ENCODE measurements around the gene SLC11A1. TPM values are rescaled to one million over a fixed set of nuclear protein-coding genes. Genes with fewer than 3 reads are reported as not detected.

SLC11A1 gene
- total RNA-seq, 6 donors from 2014 or later = 145 to 3,249 (median 371) TPM

GRCh38 chr2:218430721-218431120 lies 48.6 kb downstream of the SLC11A1 start:
- no peak overlapping the region for H3K4me3 ChIP-seq
- H3K9me3 ChIP-seq = no peaks in the 10 kb centered on the region
- no peak overlapping the region for H3K27ac ChIP-seq
- TF ChIP-seq POLR2AphosphoS5 (IDR thresholded peaks at IDR 0.05) (no peak), POLR2A (IDR thresholded peaks at IDR 0.05) (no peak), EP300 (IDR thresholded peaks at IDR 0.05) (no peak)
- TF ChIP-seq, protein P1, sequence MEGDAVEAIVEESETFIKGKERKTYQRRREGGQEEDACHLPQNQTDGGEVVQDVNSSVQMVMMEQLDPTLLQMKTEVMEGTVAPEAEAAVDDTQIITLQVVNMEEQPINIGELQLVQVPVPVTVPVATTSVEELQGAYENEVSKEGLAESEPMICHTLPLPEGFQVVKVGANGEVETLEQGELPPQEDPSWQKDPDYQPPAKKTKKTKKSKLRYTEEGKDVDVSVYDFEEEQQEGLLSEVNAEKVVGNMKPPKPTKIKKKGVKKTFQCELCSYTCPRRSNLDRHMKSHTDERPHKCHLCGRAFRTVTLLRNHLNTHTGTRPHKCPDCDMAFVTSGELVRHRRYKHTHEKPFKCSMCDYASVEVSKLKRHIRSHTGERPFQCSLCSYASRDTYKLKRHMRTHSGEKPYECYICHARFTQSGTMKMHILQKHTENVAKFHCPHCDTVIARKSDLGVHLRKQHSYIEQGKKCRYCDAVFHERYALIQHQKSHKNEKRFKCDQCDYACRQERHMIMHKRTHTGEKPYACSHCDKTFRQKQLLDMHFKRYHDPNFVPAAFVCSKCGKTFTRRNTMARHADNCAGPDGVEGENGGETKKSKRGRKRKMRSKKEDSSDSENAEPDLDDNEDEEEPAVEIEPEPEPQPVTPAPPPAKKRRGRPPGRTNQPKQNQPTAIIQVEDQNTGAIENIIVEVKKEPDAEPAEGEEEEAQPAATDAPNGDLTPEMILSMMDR (IDR thresholded peaks at IDR 0.05) = no peak
- DNase-seq (no peak), ATAC-seq (ENCODE audit: low FRiP score in 2 of 2) (no peak)
- no peaks in the 10 kb centered on the region for H3K27me3 ChIP-seq
- 88 to 91% methylated on average over 5 to 11 of the region's 11 CpGs for WGBS, 2 donors
- no peaks in the 10 kb centered on the region for H3K36me3 ChIP-seq
- no peaks in the 10 kb centered on the region for H3K4me1 ChIP-seq

GRCh38 chr2:218431878-218432277 lies 49.8 kb downstream of the SLC11A1 start:
- no peaks in the 10 kb centered on the region for H3K27me3 ChIP-seq
- no peaks in the 10 kb centered on the region for H3K36me3 ChIP-seq
- ATAC-seq (ENCODE audit: low FRiP score in 2 of 2) (no peak), DNase-seq (no peak)
- H3K9me3 ChIP-seq = no peaks in the 10 kb centered on the region
- H3K27ac ChIP-seq = no peak overlapping the region
- H3K4me1 ChIP-seq = no peaks in the 10 kb centered on the region
- 88 to 90% methylated on average over 8 to 10 of the region's 10 CpGs for WGBS, 2 donors
- TF ChIP-seq, protein P1 (IDR thresholded peaks at IDR 0.05) = no peak
- TF ChIP-seq POLR2AphosphoS5 (IDR thresholded peaks at IDR 0.05) = no peak
- no peak for TF ChIP-seq EP300 (IDR thresholded peaks at IDR 0.05)
- TF ChIP-seq POLR2A (IDR thresholded peaks at IDR 0.05) = no peak
- no peak overlapping the region for H3K4me3 ChIP-seq

- Histone ChIP-seq H3K27ac (no peak overlapping the region), H3K27me3 (no peaks in the 10 kb centered on the region), H3K36me3 (no peaks in the 10 kb centered on the region), H3K4me1 (no peaks in the 10 kb centered on the region), H3K4me3 (no peak overlapping the region), H3K9me3 (no peaks in the 10 kb centered on the region)
- 94 to 99% methylated on average over 8 of the region's 8 CpGs for WGBS, 2 donors
- no peak for TF ChIP-seq EP300 (IDR thresholded peaks at IDR 0.05)
- TF ChIP-seq, protein P1 (IDR thresholded peaks at IDR 0.05) = no peak
- no peak for TF ChIP-seq POLR2AphosphoS5 (IDR thresholded peaks at IDR 0.05)
- TF ChIP-seq POLR2A (IDR thresholded peaks at IDR 0.05) = no peak
- DNase-seq = no peak
- ATAC-seq (ENCODE audit: low FRiP score in 2 of 2) = no peak
These were observed 50.7 kb downstream of the SLC11A1 start for GRCh38 chr2:218432676-218433365.

GRCh38 chr2:218434456-218434855 lies 52.4 kb downstream of the SLC11A1 start:
- WGBS, 2 donors = 91 to 95% methylated on average over 9 of the region's 9 CpGs
- DNase-seq = no peak
- no peak overlapping the region for H3K27ac ChIP-seq
- H3K36me3 ChIP-seq = no peaks in the 10 kb centered on the region
- H3K9me3 ChIP-seq = no peaks in the 10 kb centered on the region
- H3K27me3 ChIP-seq = no peaks in the 10 kb centered on the region
- H3K4me1 ChIP-seq = no peaks in the 10 kb centered on the region
- H3K4me3 ChIP-seq = no peak overlapping the region
- TF ChIP-seq, protein P1 (IDR thresholded peaks at IDR 0.05) = no peak
- TF ChIP-seq POLR2AphosphoS5 (IDR thresholded peaks at IDR 0.05) = no peak
- no peak for TF ChIP-seq EP300 (IDR thresholded peaks at IDR 0.05)
- TF ChIP-seq POLR2A (IDR thresholded peaks at IDR 0.05) = no peak
- ATAC-seq (ENCODE audit: low FRiP score in 2 of 2) = no peak

Measured in upper lobe of left lung (tissue), 6 donors.